Measurements from ENCODE around the gene GHR. TPM values are rescaled to one million over a fixed set of nuclear protein-coding genes. Genes with fewer than 3 reads are reported as not detected.

GHR gene
- total and polyA plus RNA-seq, 2 donors (not counting 3 experiments of a cell fraction or from before 2014, with no cell fraction given), result 0.27 to 0.28 TPM

- intact Hi-C loops (cut with micrococcal nuclease), result loop anchor here (1.0 to 5.0 kb wide), 5 partner anchors 68 to 726 kb away; partner anchors contain the start of gene GHR
- H3K79me2 ChIP-seq (ENCODE audit: control insufficient read depth, insufficient read depth, low read length), result no peaks in the 10 kb centered on the region
- no peak overlapping the region for H3K9ac ChIP-seq (replicated peaks; ENCODE audit: extremely low read depth, insufficient read depth, low read length)
- H4K20me1 ChIP-seq (replicated peaks; ENCODE audit: control insufficient read depth, extremely low read depth, insufficient read depth, low read length), result no peaks in the 10 kb centered on the region
- no peaks in the 10 kb centered on the region for H3K9me1 ChIP-seq (replicated peaks; ENCODE audit: control insufficient read depth, extremely low read depth, insufficient read depth, low read length)
- CTCF ChIA-PET, result interaction anchor here (1.1 to 5.9 kb wide), 30 partner anchors 8 to 727 kb away, joined by 3 to 83 read pairs (median 5); partner anchors contain the start of gene GHR
- DNase-seq (ENCODE audit: low read depth, low spot score) (no peak), FAIRE-seq (no peak)
- H3K27ac ChIP-seq (ENCODE audit: insufficient read depth, low read depth, low read length), result no peak overlapping the region
- H3K4me1 ChIP-seq (ENCODE audit: control insufficient read depth, extremely low read depth, insufficient read depth, low read length), result no peaks in the 10 kb centered on the region
- H3K9me3 ChIP-seq (replicated peaks; ENCODE audit: control insufficient read depth, insufficient read depth, low read length), result no peaks in the 10 kb centered on the region
- dilution Hi-C loops (cut with MboI; ENCODE audit: extremely low pct_ligation_motif_present, low sequenced_read_pairs), result no loop called here
- no TSS peak for BruUV-seq (replicated peaks)
- H3K27me3 ChIP-seq (ENCODE audit: control insufficient read depth in 2 of 2, insufficient read depth in 2 of 2, low read length in 2 of 2), result peaks cover 2 to 5% of the 10 kb centered on the region in 2 experiments
- H3K4me3 ChIP-seq (replicated peaks in 1 of 3; ENCODE audit: insufficient read depth in 1 of 3, low read depth in 1 of 3, low read length in 3 of 3), result no peak overlapping the region
- no peak for TF ChIP-seq EZH2 (IDR thresholded peaks at IDR 0.05; ENCODE audit: borderline replicate concordance, low read depth, low read length, severe bottlenecking)
- H3K36me3 ChIP-seq (ENCODE audit: control insufficient read depth in 2 of 2, extremely low read depth in 1 of 2, insufficient read depth in 2 of 2, low read length in 2 of 2), result no peaks in the 10 kb centered on the region
- POLR2A ChIA-PET, result no interaction called here
- no peak overlapping the region for H3K4me2 ChIP-seq (ENCODE audit: insufficient read depth, low read length)
- H2AFZ ChIP-seq (ENCODE audit: low read depth, low read length), result no peak overlapping the region
Observed at GRCh38 chr5:42582723-42583122, 159.5 kb downstream of the GHR start.

DNA sequence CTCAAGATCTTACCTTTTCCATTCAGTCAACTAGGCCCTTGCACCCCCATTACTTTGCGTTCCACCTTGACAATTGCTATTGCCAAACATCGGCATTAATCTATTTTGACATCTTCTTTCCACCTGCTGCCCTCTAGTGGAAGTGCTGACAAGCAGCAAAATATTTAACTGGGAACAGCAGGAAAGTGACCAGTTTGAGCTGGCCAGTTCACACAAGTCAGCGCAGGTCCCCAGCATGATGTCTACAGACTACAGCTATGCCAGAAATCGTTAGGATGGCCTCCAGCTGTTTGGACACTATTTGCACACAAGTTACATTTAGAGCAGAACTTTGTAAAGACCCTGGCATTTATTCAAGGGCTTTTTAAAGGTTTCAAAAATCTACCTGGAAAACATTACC is 160.1 kb downstream of the GHR start:
- H3K79me2 ChIP-seq (ENCODE audit: control insufficient read depth, insufficient read depth, low read length), result no peaks in the 10 kb centered on the region
- H3K9ac ChIP-seq (replicated peaks; ENCODE audit: extremely low read depth, insufficient read depth, low read length), result no peak overlapping the region
- H3K4me3 ChIP-seq (replicated peaks in 1 of 3; ENCODE audit: insufficient read depth in 1 of 3, low read depth in 1 of 3, low read length in 3 of 3), result no peak overlapping the region
- intact Hi-C loops (cut with micrococcal nuclease) (loop anchor here (1.0 to 5.0 kb wide), 5 partner anchors 69 to 727 kb away; partner anchors contain the start of gene GHR), dilution Hi-C loops (cut with MboI; ENCODE audit: extremely low pct_ligation_motif_present, low sequenced_read_pairs) (no loop called here)
- H3K4me1 ChIP-seq (ENCODE audit: control insufficient read depth, extremely low read depth, insufficient read depth, low read length), result no peaks in the 10 kb centered on the region
- no peak overlapping the region for H3K27ac ChIP-seq (ENCODE audit: insufficient read depth, low read depth, low read length)
- FAIRE-seq (peak; percentile 80), DNase-seq (ENCODE audit: low read depth, low spot score) (peak; percentile 59)
- CTCF ChIA-PET, result interaction anchor here (0.6 to 5.9 kb wide), 53 partner anchors 8 to 1679 kb away, joined by 3 to 83 read pairs (median 4); partner anchors contain the start of gene GHR
- TF ChIP-seq GATA2 (IDR thresholded peaks at IDR 0.05; ENCODE audit: insufficient read depth, insufficient read length, low read depth, low read length), result peak; percentile 37
- no peak for TF ChIP-seq MAX (IDR thresholded peaks at IDR 0.05; ENCODE audit: insufficient read depth, insufficient read length)
- TF ChIP-seq, protein P1, sequence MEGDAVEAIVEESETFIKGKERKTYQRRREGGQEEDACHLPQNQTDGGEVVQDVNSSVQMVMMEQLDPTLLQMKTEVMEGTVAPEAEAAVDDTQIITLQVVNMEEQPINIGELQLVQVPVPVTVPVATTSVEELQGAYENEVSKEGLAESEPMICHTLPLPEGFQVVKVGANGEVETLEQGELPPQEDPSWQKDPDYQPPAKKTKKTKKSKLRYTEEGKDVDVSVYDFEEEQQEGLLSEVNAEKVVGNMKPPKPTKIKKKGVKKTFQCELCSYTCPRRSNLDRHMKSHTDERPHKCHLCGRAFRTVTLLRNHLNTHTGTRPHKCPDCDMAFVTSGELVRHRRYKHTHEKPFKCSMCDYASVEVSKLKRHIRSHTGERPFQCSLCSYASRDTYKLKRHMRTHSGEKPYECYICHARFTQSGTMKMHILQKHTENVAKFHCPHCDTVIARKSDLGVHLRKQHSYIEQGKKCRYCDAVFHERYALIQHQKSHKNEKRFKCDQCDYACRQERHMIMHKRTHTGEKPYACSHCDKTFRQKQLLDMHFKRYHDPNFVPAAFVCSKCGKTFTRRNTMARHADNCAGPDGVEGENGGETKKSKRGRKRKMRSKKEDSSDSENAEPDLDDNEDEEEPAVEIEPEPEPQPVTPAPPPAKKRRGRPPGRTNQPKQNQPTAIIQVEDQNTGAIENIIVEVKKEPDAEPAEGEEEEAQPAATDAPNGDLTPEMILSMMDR (IDR thresholded peaks at IDR 0.05; ENCODE audit: extremely low read depth in 1 of 2, insufficient read depth in 1 of 2, low read depth in 1 of 2, low read length in 2 of 2), result peak; percentile 73 to 75
- no peak for TF ChIP-seq EZH2 (IDR thresholded peaks at IDR 0.05; ENCODE audit: borderline replicate concordance, low read depth, low read length, severe bottlenecking)
- no TSS peak for BruUV-seq (replicated peaks)
- no peaks in the 10 kb centered on the region for H3K9me3 ChIP-seq (replicated peaks; ENCODE audit: control insufficient read depth, insufficient read depth, low read length)
- H4K20me1 ChIP-seq (replicated peaks; ENCODE audit: control insufficient read depth, extremely low read depth, insufficient read depth, low read length), result no peaks in the 10 kb centered on the region
- POLR2A ChIA-PET, result no interaction called here
- H3K27me3 ChIP-seq (ENCODE audit: control insufficient read depth in 2 of 2, insufficient read depth in 2 of 2, low read length in 2 of 2), result peaks cover 2 to 5% of the 10 kb centered on the region in 2 experiments
- H3K36me3 ChIP-seq (ENCODE audit: control insufficient read depth in 2 of 2, extremely low read depth in 1 of 2, insufficient read depth in 2 of 2, low read length in 2 of 2), result no peaks in the 10 kb centered on the region
- no peak overlapping the region for H3K4me2 ChIP-seq (ENCODE audit: insufficient read depth, low read length)
- no peak overlapping the region for H2AFZ ChIP-seq (ENCODE audit: low read depth, low read length)
- H3K9me1 ChIP-seq (replicated peaks; ENCODE audit: control insufficient read depth, extremely low read depth, insufficient read depth, low read length), result no peaks in the 10 kb centered on the region
